ENCODE measurements around the gene ARGFX. TPM values are rescaled to one million over a fixed set of nuclear protein-coding genes. Genes with fewer than 3 reads are reported as not detected.

The ARGFX gene
- total and polyA plus RNA-seq, 2 of the 13 experiments (the other 11 are each of a cell fraction or from before 2014, with no cell fraction given), result not detected

DNA sequence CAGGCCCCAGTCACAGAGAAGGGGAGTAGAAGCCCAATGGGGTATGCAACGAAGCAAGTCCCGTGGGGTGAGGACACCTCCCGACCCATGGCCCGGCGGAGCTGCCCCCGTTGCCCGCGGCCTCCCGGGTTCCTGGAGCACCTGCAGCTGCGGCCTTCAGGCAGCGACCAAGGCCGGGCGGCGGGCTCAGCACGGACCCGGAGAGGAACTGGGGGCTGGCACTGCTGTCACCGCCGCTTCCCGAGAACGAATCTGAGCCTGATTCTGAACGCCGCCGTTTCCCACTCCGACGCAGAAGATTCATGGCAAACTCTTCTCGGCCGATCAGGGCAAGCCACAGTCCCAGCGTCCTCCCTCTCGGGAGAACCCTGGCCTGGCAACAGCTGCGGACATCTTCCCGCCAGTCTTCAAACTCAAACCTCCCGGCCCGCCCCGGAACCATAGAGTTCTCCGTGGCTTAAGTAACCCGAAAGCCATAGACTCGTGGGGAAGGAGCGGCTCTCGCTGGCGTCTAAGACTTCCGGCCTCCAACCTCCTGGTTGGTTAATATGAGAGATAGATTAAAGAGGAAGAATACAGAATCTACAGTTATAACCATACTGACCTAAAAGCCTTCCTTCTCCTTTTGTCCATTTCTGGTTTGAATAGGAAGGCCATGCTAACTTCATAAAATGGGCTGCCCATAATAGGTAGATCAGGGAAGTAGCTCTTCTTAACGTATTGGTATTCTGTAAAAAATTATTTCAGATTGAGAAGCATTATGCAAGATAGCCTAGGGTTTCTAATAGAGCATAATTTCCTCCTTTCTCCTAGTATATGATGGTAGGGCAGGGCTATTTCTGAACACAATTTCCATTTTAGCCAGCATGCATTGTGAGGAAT lies 21.9 kb upstream of the ARGFX start, which contains the start of gene POLQ (continued):
- TF ChIP-seq HNRNPL (IDR thresholded peaks at IDR 0.05; ENCODE audit: low read depth, low read length) (no peak), ZNF891 (CRISPR knock-in tag; IDR thresholded peaks at IDR 0.05) (peak; percentile 19; the same call in 1 of the 2 replicates), ZKSCAN1 (IDR thresholded peaks at IDR 0.05; ENCODE audit: low read length) (no peak), EP300 (IDR thresholded peaks at IDR 0.05; ENCODE audit: low read depth in 2 of 2, low read length in 2 of 2) (peak in 1 of 2 experiments; percentile 21; a peak in 1 of 4 replicates), EP300 (CRISPR knock-in tag; IDR thresholded peaks at IDR 0.05; ENCODE audit: borderline replicate concordance) (no peak), SSRP1 (CRISPR knock-in tag; IDR thresholded peaks at IDR 0.05) (no peak), ZBTB44 (CRISPR knock-in tag; IDR thresholded peaks at IDR 0.05) (no peak), NFRKB (IDR thresholded peaks at IDR 0.05) (no peak), ZNF670 (CRISPR knock-in tag; IDR thresholded peaks at IDR 0.05; ENCODE audit: borderline replicate concordance) (0 out of 2 replicates have a peak, but pooled peaks have one; percentile 27), ZNF12 (CRISPR knock-in tag; IDR thresholded peaks at IDR 0.05) (no peak), JUNB (CRISPR knock-in tag; IDR thresholded peaks at IDR 0.05; ENCODE audit: borderline replicate concordance) (no peak), CENPT (CRISPR knock-in tag; IDR thresholded peaks at IDR 0.05; ENCODE audit: low read depth) (no peak), ZNF792 (CRISPR knock-in tag; IDR thresholded peaks at IDR 0.05) (no peak), GATAD1 (CRISPR knock-in tag; IDR thresholded peaks at IDR 0.05) (peak; percentile 96), MLLT10 (CRISPR knock-in tag; IDR thresholded peaks at IDR 0.05) (no peak), ZNF580 (CRISPR knock-in tag; IDR thresholded peaks at IDR 0.05; ENCODE audit: borderline replicate concordance, low read depth) (no peak)
- TF ChIP-seq, protein P1, sequence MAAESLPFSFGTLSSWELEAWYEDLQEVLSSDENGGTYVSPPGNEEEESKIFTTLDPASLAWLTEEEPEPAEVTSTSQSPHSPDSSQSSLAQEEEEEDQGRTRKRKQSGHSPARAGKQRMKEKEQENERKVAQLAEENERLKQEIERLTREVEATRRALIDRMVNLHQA (CRISPR knock-in tag; IDR thresholded peaks at IDR 0.05), result no peak
- TF ChIP-seq, protein P2, sequence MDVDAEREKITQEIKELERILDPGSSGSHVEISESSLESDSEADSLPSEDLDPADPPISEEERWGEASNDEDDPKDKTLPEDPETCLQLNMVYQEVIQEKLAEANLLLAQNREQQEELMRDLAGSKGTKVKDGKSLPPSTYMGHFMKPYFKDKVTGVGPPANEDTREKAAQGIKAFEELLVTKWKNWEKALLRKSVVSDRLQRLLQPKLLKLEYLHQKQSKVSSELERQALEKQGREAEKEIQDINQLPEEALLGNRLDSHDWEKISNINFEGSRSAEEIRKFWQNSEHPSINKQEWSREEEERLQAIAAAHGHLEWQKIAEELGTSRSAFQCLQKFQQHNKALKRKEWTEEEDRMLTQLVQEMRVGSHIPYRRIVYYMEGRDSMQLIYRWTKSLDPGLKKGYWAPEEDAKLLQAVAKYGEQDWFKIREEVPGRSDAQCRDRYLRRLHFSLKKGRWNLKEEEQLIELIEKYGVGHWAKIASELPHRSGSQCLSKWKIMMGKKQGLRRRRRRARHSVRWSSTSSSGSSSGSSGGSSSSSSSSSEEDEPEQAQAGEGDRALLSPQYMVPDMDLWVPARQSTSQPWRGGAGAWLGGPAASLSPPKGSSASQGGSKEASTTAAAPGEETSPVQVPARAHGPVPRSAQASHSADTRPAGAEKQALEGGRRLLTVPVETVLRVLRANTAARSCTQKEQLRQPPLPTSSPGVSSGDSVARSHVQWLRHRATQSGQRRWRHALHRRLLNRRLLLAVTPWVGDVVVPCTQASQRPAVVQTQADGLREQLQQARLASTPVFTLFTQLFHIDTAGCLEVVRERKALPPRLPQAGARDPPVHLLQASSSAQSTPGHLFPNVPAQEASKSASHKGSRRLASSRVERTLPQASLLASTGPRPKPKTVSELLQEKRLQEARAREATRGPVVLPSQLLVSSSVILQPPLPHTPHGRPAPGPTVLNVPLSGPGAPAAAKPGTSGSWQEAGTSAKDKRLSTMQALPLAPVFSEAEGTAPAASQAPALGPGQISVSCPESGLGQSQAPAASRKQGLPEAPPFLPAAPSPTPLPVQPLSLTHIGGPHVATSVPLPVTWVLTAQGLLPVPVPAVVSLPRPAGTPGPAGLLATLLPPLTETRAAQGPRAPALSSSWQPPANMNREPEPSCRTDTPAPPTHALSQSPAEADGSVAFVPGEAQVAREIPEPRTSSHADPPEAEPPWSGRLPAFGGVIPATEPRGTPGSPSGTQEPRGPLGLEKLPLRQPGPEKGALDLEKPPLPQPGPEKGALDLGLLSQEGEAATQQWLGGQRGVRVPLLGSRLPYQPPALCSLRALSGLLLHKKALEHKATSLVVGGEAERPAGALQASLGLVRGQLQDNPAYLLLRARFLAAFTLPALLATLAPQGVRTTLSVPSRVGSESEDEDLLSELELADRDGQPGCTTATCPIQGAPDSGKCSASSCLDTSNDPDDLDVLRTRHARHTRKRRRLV (CRISPR knock-in tag; IDR thresholded peaks at IDR 0.05), result no peak
- TF ChIP-seq, protein P3, sequence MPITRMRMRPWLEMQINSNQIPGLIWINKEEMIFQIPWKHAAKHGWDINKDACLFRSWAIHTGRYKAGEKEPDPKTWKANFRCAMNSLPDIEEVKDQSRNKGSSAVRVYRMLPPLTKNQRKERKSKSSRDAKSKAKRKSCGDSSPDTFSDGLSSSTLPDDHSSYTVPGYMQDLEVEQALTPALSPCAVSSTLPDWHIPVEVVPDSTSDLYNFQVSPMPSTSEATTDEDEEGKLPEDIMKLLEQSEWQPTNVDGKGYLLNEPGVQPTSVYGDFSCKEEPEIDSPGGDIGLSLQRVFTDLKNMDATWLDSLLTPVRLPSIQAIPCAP (CRISPR knock-in tag; IDR thresholded peaks at IDR 0.05; ENCODE audit: low read depth), result no peak
- TF ChIP-seq, protein P4, sequence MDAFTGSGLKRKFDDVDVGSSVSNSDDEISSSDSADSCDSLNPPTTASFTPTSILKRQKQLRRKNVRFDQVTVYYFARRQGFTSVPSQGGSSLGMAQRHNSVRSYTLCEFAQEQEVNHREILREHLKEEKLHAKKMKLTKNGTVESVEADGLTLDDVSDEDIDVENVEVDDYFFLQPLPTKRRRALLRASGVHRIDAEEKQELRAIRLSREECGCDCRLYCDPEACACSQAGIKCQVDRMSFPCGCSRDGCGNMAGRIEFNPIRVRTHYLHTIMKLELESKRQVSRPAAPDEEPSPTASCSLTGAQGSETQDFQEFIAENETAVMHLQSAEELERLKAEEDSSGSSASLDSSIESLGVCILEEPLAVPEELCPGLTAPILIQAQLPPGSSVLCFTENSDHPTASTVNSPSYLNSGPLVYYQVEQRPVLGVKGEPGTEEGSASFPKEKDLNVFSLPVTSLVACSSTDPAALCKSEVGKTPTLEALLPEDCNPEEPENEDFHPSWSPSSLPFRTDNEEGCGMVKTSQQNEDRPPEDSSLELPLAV (CRISPR knock-in tag; conservative IDR thresholded peaks at IDR 0.05; ENCODE audit: low read depth), result no peak

Measured in HepG2 (cell line).